ENCODE data around the gene MEX3D. TPM values are rescaled to one million over a fixed set of nuclear protein-coding genes. Genes with fewer than 3 reads are reported as not detected.
"Not testable (repeated sequence)": the region's sequence is repeated elsewhere in the genome, so short reads cannot be mapped to it uniquely, and the experiment has no call there.

The MEX3D gene
- total RNA-seq, 1 donor from 2014 or later, result 11.4 TPM

GRCh38 chr19:1540365-1540925 lies 27.7 kb downstream of the MEX3D start:
- ATAC-seq (no peak), DNase-seq (ENCODE audit: low spot score) (no peak)

GRCh38 chr19:1539749-1540148 lies 28.4 kb downstream of the MEX3D start:
- not testable (repeated sequence) for ATAC-seq; DNase-seq (ENCODE audit: low spot score)

DNA sequence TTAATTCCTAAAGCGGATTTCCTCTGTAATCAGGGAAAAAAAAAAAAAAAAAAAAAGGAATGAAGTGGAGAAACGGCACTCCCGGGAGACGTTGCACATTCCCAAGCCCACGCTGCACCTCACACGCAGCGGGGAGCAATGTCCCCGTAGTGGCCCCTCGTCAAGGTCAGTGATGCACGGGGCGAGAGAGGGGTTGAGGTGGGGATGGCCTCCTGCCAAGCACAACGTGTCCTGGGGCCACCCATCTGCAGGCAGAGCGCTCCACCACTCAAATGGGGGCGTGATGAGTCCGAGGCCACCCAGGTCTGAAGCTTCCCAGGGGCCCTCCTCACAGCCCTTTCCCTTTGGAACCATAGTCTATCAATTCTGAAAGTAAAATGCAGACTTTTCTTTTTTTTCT lies 29.1 kb downstream of the MEX3D start:
- no peak for DNase-seq (ENCODE audit: low spot score)
- no peak for ATAC-seq

DNA sequence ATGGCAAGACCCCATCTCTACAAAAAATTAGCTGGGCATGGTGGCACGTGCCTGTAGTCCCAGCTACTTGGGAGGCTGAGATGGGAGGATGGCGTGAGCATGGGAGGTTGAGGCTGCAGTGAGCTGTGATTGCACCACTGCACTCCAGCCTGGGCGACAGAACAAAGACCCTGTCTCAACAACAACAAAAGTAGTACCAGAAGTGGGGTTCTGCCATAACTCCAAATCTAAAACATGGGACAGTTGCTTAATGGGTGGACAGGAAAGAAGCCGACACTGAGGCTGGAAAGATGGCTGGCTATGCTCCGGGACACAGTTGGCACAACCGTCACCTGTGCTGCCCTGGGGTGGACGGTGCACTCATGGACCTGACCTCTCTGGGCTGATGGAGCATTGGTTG lies 32.4 kb downstream of the MEX3D start:
- not testable (repeated sequence) for DNase-seq (ENCODE audit: low spot score)

GRCh38 chr19:1534972-1535371 lies 33.2 kb downstream of the MEX3D start:
- ATAC-seq, result no peak
- DNase-seq (ENCODE audit: low spot score), result no peak

More for the DNA sequence above, 32.4 kb downstream of the MEX3D start:
- ATAC-seq, result not testable (repeated sequence)

- DNase-seq (ENCODE audit: low spot score), result no peak
- ATAC-seq, result no peak
Measured at GRCh38 chr19:1533510-1534150, 34.5 kb downstream of the MEX3D start.

- ATAC-seq, result no peak
- DNase-seq (ENCODE audit: low spot score), result no peak
Measured at GRCh38 chr19:1532003-1532402, 36.1 kb downstream of the MEX3D start.

DNA sequence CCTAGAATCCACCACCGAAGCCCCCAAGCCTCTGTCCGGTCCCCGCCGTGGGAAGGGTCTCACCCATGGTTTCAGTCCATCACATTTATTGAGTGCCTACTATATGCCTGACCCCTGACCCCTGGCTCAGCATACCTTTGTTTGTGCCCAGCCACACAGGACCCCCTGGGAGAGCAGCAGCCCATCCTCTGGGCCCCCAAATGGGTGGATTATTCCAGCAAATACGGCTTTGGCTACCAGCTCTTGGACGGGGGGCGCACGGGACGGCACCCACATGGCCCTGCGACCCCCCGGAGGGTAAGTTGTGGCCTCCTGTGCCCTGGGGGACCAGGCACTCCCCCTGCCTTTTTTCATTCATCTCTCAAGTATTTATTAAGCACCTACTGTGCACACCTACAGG lies 36.5 kb downstream of the MEX3D start:
- DNase-seq (ENCODE audit: low spot score) (no peak), ATAC-seq (no peak)

GRCh38 chr19:1530856-1531255 lies 37.3 kb downstream of the MEX3D start:
- DNase-seq (ENCODE audit: low spot score); ATAC-seq: not testable (repeated sequence)

DNA sequence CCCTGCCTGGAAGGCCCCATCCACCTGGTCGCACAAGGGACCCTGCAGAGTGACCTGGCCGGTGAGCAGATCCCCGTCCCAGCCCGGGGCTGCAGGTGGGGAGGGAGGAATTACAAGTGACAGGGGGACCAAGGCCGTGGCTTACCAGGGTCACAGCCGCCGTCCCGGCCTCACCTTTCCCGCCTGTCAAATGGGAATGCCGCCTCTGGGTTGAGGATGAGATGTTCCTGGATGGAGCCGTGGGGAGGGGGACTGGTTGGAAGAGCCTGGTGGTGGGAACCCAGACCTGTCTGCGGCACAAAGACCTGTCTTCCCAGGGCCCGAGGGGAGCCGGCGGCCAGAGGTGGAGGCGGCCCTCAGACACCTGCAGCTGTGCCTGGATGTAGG lies 38.7 kb downstream of the MEX3D start:
- ATAC-seq (no peak), DNase-seq (ENCODE audit: low spot score) (no peak)

DNA sequence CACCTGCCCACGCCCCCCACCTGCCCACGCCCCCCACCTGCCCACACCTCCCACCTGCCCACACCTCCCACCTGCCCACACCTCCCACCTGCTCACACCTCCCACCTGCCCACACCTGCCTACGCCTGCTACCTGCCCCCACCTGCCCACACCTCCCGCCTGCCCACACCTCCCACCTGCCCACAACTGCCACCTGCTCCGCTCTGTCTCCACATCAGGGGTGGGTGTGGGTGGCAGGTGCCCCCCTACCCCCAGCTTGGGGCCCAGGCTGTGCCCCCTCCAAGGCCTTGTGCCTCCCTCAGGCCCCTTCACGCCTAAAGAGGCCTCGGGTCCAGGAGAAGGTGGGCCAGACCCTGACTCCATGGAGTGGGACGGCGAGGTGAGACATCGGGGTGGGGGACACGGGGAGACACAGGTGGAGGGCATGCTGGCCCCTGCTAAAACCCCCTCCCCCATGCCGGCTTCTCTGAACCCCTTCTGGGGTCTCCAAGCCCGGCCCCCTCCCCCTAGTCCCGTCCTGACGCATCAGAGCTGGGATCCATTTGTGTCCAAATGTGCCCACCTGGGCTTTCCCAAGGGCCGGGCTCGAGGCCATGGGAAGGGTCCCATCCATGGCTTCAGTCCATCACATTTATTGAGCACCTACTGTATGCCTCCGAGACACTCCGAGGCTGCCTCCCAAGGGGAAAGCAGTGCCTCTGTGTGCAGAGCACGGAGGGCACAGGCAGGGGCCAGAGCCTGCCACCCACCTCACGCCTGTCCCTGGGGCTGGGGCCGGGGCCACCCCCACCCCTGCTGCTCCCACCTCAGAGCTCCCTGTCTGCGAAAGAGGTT lies 39.3 kb downstream of the MEX3D start:
- DNase-seq (ENCODE audit: low spot score), result no peak
- ATAC-seq, result no peak

GRCh38 chr19:1527650-1528309 lies 40.3 kb downstream of the MEX3D start:
- no peak for ATAC-seq

GRCh38 chr19:1526979-1527649 lies 41.0 kb downstream of the MEX3D start:
- ATAC-seq (no peak), DNase-seq (ENCODE audit: low spot score) (no peak)

More at GRCh38 chr19:1527650-1528309, 40.3 kb downstream of the MEX3D start:
- no peak for DNase-seq (ENCODE audit: low spot score)

- no peak for DNase-seq (ENCODE audit: low spot score)
Measured at GRCh38 chr19:1526066-1526778, 41.9 kb downstream of the MEX3D start.

DNA sequence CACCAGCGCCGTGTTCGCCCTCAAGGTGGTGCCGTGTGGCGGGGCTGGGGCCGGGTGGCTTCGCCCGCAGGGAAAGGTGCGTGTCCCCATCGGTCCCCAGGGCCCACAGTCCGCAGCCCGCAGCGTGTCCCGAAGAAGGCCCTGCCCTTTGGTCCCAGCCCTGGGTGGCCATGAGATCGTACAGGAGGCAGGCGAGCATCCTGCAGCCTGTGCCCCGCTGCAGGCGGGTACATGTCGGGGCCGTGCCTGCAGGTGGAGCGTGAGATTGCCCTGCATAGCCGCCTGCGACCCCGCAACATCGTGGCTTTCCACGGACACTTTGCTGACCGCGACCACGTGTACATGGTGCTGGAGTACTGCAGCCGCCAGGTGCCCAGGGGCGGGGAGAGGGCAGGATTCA lies 42.8 kb downstream of the MEX3D start:
- no peak for ATAC-seq

More at GRCh38 chr19:1526066-1526778, 41.9 kb downstream of the MEX3D start:
- ATAC-seq, result no peak

DNA sequence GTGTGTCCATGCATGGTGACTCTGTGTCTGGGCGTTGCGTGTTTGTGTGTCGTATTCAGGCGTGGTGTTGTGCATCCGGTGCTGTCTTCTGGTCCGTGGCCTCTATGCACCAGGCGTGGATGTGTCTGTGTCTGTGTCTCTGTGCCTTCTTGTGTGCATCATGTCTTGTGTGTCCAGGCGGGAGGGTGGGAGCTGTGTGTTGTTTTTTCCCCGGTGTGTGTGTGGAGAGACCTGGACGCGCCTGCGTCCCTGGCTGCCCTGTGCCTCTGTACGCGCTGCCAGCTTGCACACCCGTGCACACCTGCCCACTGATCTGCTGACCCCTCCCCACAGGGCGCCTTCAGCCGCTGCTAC lies 43.2 kb downstream of the MEX3D start:
- DNase-seq (ENCODE audit: low spot score), result no peak

More for the DNA sequence above, 42.8 kb downstream of the MEX3D start:
- DNase-seq (ENCODE audit: low spot score), result no peak

GRCh38 chr19:1524287-1524971 lies 43.7 kb downstream of the MEX3D start:
- ATAC-seq (no peak), DNase-seq (ENCODE audit: low spot score) (no peak)

More for the DNA sequence above, 43.2 kb downstream of the MEX3D start:
- ATAC-seq, result no peak

DNA sequence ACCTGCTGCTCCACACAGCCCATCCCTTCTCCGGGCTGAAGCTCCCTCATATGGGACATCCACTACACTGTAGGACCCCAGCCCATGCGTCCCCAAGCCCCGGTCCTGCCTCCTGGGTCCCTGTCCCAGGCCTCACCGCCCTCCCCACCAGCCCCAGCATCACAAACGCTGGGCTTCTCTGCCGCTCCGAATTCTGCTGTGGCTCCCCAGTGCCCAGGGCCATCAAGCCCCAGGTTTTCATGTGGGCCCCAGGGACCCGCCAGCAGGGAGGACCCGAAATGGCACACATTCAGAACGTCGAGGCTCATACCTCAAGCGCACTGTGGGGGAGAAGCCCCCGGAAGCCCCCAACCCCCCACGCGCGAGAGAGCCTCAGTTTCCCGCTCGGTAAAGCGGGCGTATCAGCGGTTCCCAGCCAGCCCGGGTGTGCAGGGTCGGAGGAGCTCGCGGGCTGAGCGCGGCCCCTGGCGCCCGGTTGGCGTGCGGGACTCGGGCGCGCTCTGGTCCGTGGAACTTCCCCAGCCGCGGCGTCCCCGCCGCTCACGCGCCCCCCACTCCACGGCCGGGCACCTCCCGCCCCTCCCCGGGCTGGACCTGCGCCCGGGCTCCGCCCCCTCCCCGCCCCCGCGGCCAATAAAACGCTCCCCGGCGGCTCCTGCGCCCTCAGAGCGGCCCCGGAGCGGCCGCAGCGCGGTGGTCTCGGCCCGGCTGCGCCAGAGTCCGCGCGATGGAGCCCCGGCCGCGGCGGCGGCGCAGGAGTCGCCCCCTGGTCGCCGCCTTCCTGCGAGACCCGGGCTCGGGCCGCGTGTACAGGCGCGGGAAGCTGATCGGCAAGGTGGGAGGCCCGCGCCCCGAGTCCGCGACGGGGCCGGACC lies 44.5 kb downstream of the MEX3D start, which contains the start of gene PLK5:
Gene PLK5 (plus strand): TSS at position 666 of the 875 bp plus-strand sequence. CDS start 2,920 bp downstream, outside the sequence.
- DNase-seq (ENCODE audit: low spot score) (no peak), ATAC-seq (peak; percentile 25)

All from left lobe of liver (tissue), 2 donors.